HEK293 (cell line): ENCODE measurements around the gene BCAP31.

Source experiments
- CTCF ChIA-PET: fragments of 350-600 bp; formaldehyde crosslinking; extraction: SDS; loops from one replicate; lab custom pipeline; 2021; ENCODE audit warnings: antibody characterized with exemption; lab: Yijun Ruan, JAX
- POLR2A ChIA-PET: fragments of 300-600 bp; formaldehyde crosslinking; extraction: SDS; loops from one replicate; lab custom pipeline; 2020; ENCODE audit warnings: antibody characterized with exemption, inconsistent platforms; lab: Yijun Ruan, JAX
- H3K27ac ChIP-seq: fragments of 200-500 bp; sonication (Bioruptor generic); 2 replicates; pipeline ENCODE4 v1.5.1; 2014; ENCODE audit warnings: low read depth, low read length, control low read depth, inconsistent platforms; ENCODE audit errors: extremely low read depth
- H3K36me3 ChIP-seq, 2 experiments: fragments of 200-500 bp in 1 of 2; sonication (Bioruptor generic) in 1 of 2; 1 replicate in 1 of 2; 2 replicates in 1 of 2; pipeline ENCODE4 v1.5.1; 2014 to 2017; ENCODE audit warnings: inconsistent platforms in 2 of 2, low read length in 2 of 2; ENCODE audit not compliant: control insufficient read depth in 2 of 2, insufficient read depth in 1 of 2
- H3K4me1 ChIP-seq: fragments of 200-500 bp; sonication (Bioruptor generic); 2 replicates; pipeline ENCODE4 v1.5.1; 2014; ENCODE audit warnings: mild to moderate bottlenecking, low read length, inconsistent platforms; ENCODE audit not compliant: control insufficient read depth, insufficient read depth
- H3K4me3 ChIP-seq: 2 replicates; pipeline ENCODE4 v1.5.1; 2011; ENCODE audit warnings: low read depth, mild to moderate bottlenecking, control low read depth, low read length, moderate library complexity
- H3K9me3 ChIP-seq: fragments of 200-500 bp; sonication (Bioruptor generic); 2 replicates; pipeline ENCODE4 v1.5.1; 2014; ENCODE audit warnings: low read depth, low read length, inconsistent platforms; ENCODE audit not compliant: control insufficient read depth, insufficient read depth
- BCL11A ChIP-seq: fragments of 450-650 bp; formaldehyde crosslinking; IDR thresholded peaks from 2 replicates; pipeline ENCODE4 v1.5.1; 2016; ENCODE audit warnings: low read depth, missing biosample characterization, missing genetic modification characterization
- FEZF1 ChIP-seq: fragments of 450-650 bp; formaldehyde crosslinking; IDR thresholded peaks from 2 replicates; pipeline ENCODE4 v1.5.1; 2016; ENCODE audit warnings: missing biosample characterization, missing genetic modification characterization
- HOXA7 ChIP-seq: sonication (generic); formaldehyde crosslinking; IDR thresholded peaks from 2 replicates; pipeline ENCODE4 v1.8.1; 2022; ENCODE audit warnings: missing genetic modification reagents, borderline replicate concordance
- HOXC10 ChIP-seq: sonication (generic); formaldehyde crosslinking; IDR thresholded peaks from 2 replicates; pipeline ENCODE4 v1.8.1; 2023; ENCODE audit warnings: mild to moderate bottlenecking, missing genetic modification reagents
- HOXD13 ChIP-seq: sonication (generic); formaldehyde crosslinking; IDR thresholded peaks from 2 replicates; pipeline ENCODE4 v1.8.0; 2022; ENCODE audit warnings: missing genetic modification reagents, borderline replicate concordance
- MZF1 ChIP-seq: fragments of 450-650 bp; formaldehyde crosslinking; IDR thresholded peaks from 2 replicates; pipeline ENCODE4 v1.5.1; 2017; ENCODE audit warnings: missing biosample characterization, missing genetic modification characterization, borderline replicate concordance
- SP3 ChIP-seq: fragments of 450-650 bp; formaldehyde crosslinking; IDR thresholded peaks from 2 replicates; pipeline ENCODE4 v1.5.1; 2016; ENCODE audit warnings: missing biosample characterization, missing genetic modification characterization
- ZFP37 ChIP-seq: fragments of 450-650 bp; formaldehyde crosslinking; IDR thresholded peaks from 2 replicates; pipeline ENCODE4 v1.5.1; 2016; ENCODE audit warnings: missing biosample characterization, missing genetic modification characterization
- ZNF121 ChIP-seq: fragments of 450-650 bp; formaldehyde crosslinking; IDR thresholded peaks from 2 replicates; pipeline ENCODE4 v1.5.1; 2016; ENCODE audit warnings: missing biosample characterization, missing genetic modification characterization
- ZNF19 ChIP-seq: fragments of 450-650 bp; formaldehyde crosslinking; IDR thresholded peaks from 2 replicates; pipeline ENCODE4; 2016; ENCODE audit warnings: missing biosample characterization, missing genetic modification characterization, low read depth
- ZNF302 ChIP-seq: fragments of 450-650 bp; formaldehyde crosslinking; IDR thresholded peaks from 2 replicates; pipeline ENCODE4 v1.5.1; 2016; ENCODE audit warnings: missing biosample characterization, missing genetic modification characterization, low read depth
- ZNF311 ChIP-seq: fragments of 450-650 bp; formaldehyde crosslinking; IDR thresholded peaks from 2 replicates; pipeline ENCODE4 v1.5.1; 2017; ENCODE audit warnings: missing biosample characterization, missing genetic modification characterization, borderline replicate concordance
- ZNF423 ChIP-seq: fragments of 450-650 bp; formaldehyde crosslinking; IDR thresholded peaks from 2 replicates; pipeline ENCODE4 v1.5.1; 2016; ENCODE audit warnings: missing biosample characterization, missing genetic modification characterization
- ZNF488 ChIP-seq: fragments of 450-650 bp; formaldehyde crosslinking; IDR thresholded peaks from 2 replicates; pipeline ENCODE4 v1.5.1; 2016; ENCODE audit warnings: missing biosample characterization, missing genetic modification characterization
- ZNF510 ChIP-seq: fragments of 450-650 bp; formaldehyde crosslinking; IDR thresholded peaks from 2 replicates; pipeline ENCODE4 v1.5.1; 2018; ENCODE audit warnings: mild to moderate bottlenecking, missing genetic modification characterization, missing biosample characterization; ENCODE audit not compliant: insufficient replicate concordance
- ZNF514 ChIP-seq: fragments of 450-650 bp; formaldehyde crosslinking; IDR thresholded peaks from 2 replicates; pipeline ENCODE4 v1.5.1; 2016; ENCODE audit warnings: missing biosample characterization, missing genetic modification characterization
- ZNF558 ChIP-seq: fragments of 450-650 bp; formaldehyde crosslinking; IDR thresholded peaks from 2 replicates; pipeline ENCODE4 v1.5.1; 2016; ENCODE audit warnings: missing biosample characterization, missing genetic modification characterization
- ZNF571 ChIP-seq: fragments of 450-650 bp; formaldehyde crosslinking; IDR thresholded peaks from 2 replicates; pipeline ENCODE4 v1.5.0; 2017; ENCODE audit warnings: missing biosample characterization, missing genetic modification characterization
- ZNF596 ChIP-seq: fragments of 450-650 bp; IDR thresholded peaks from 2 replicates; pipeline ENCODE4 v1.5.0; 2018; ENCODE audit warnings: missing biosample characterization, mild to moderate bottlenecking, missing genetic modification characterization, moderate library complexity
- ZNF677 ChIP-seq: fragments of 450-650 bp; IDR thresholded peaks from 2 replicates; pipeline ENCODE4 v1.5.0; 2018; ENCODE audit warnings: missing biosample characterization, mild to moderate bottlenecking, missing genetic modification characterization, moderate library complexity

Gene BCAP31

GRCh38 chrX:153763298-153763932 is 39.2 kb upstream of the BCAP31 start:
- Histone ChIP-seq H3K36me3 (no peaks in the 10 kb centered on the region), H3K4me3 (no peak overlapping the region)
- TF ChIP-seq ZNF514: no peak
- TF ChIP-seq, all 188 proteins: peak for 0
- 0 out of 2 replicates have a peak, but pooled peaks cover 3% of the 10 kb centered on the region for H3K4me1 ChIP-seq
- no peaks in the 10 kb centered on the region for H3K9me3 ChIP-seq
- H3K27ac ChIP-seq: no peak overlapping the region
- ChIA-PET CTCF (interaction anchor here (0.5 to 6.5 kb wide), 18 partner anchors 9 to 1374 kb away, joined by 3 to 63 read pairs (median 4); no protein-coding TSS in a partner anchor), POLR2A (interaction anchor here (1.1 kb wide), 2 partner anchors 165 to 182 kb away, joined by 3 read pairs; partner anchors contain the start of gene RENBP)

GRCh38 chrX:153762626-153763173 is 38.5 kb upstream of the BCAP31 start:
- ChIA-PET CTCF (interaction anchor here (0.5 to 6.5 kb wide), 12 partner anchors 9 to 1375 kb away, joined by 3 to 63 read pairs (median 4); no protein-coding TSS in a partner anchor), POLR2A (interaction anchor here (1.1 kb wide), 1 partner anchor 166 kb away, joined by 3 read pairs; no protein-coding TSS in a partner anchor)
- Histone ChIP-seq H3K4me3 (no peak overlapping the region), H3K27ac (no peak overlapping the region), H3K4me1 (0 out of 2 replicates have a peak, but pooled peaks cover 3% of the 10 kb centered on the region), H3K9me3 (peaks cover under 1% of the 10 kb centered on the region; the same call in 1 of the 2 replicates), H3K36me3 (no peaks in the 10 kb centered on the region)
- no peak for TF ChIP-seq ZNF311 (tag by site-specific recombination)
- no peak for TF ChIP-seq BCL11A
- TF ChIP-seq MZF1 (tag by site-specific recombination): no peak
- TF ChIP-seq ZNF121: no peak
- no peak for TF ChIP-seq ZNF596 (tag by site-specific recombination)
- TF ChIP-seq FEZF1: no peak
- TF ChIP-seq HOXA7 (CRISPR knock-in tag): no peak
- no peak for TF ChIP-seq ZNF677 (tag by site-specific recombination)
- TF ChIP-seq ZNF488 (tag by site-specific recombination): no peak
- no peak for TF ChIP-seq ZNF302 (tag by site-specific recombination)

GRCh38 chrX:153761863-153762262 is 37.7 kb upstream of the BCAP31 start:
- Histone ChIP-seq H3K9me3 (peaks cover 2% of the 10 kb centered on the region; the same call in 1 of the 2 replicates), H3K36me3 (no peaks in the 10 kb centered on the region), H3K27ac (no peak overlapping the region)
- TF ChIP-seq ZNF510 (tag by site-specific recombination): no peak
- TF ChIP-seq HOXD13 (CRISPR knock-in tag): no peak
- TF ChIP-seq ZNF571 (tag by site-specific recombination): no peak
- no peak for TF ChIP-seq SP3
- TF ChIP-seq ZFP37 (tag by site-specific recombination): no peak
- TF ChIP-seq HOXC10: no peak
- no peak for TF ChIP-seq ZNF423 (tag by site-specific recombination)
- no peak for TF ChIP-seq ZNF19 (tag by site-specific recombination)
- no peak for TF ChIP-seq ZNF558
- TF ChIP-seq, all 188 proteins: peak for 0
- Histone ChIP-seq H3K4me3 (no peak overlapping the region), H3K4me1 (0 out of 2 replicates have a peak, but pooled peaks cover 3% of the 10 kb centered on the region)
- POLR2A ChIA-PET: no interaction called here
- CTCF ChIA-PET: interaction anchor here (0.6 kb wide), 2 partner anchors 13 to 18 kb away, joined by 3 read pairs; no protein-coding TSS in a partner anchor
